BJ (cell line): Measurements from ENCODE around the gene NOTO. TPM values are rescaled to one million over a fixed set of nuclear protein-coding genes. Genes with fewer than 3 reads are reported as not detected.
"Not testable (repeated sequence)": the region's sequence is repeated elsewhere in the genome, so short reads cannot be mapped to it uniquely, and the experiment has no call there.

ENCODE experiments used
- CTCF ChIA-PET: fragments of 350-600 bp; formaldehyde crosslinking; extraction: SDS; loops from one replicate; lab custom pipeline; 2021; ENCODE audit warnings: antibody characterized with exemption, inconsistent platforms; lab: Yijun Ruan, JAX
- POLR2A ChIA-PET: fragments of 300-600 bp; sonication (Branson Sonifier 250); formaldehyde crosslinking; extraction: SDS; loops from one replicate; lab custom pipeline; 2021; ENCODE audit warnings: antibody characterized with exemption; lab: Charles Lee
- DNase-seq: peaks from one replicate; pipeline ENCODE4 v3.0.0-alpha.2; 2011; ENCODE audit warnings: low read depth
- H3K27me3 ChIP-seq: 2 replicates; pipeline ENCODE4 v1.6.0; 2011; ENCODE audit warnings: low read length; ENCODE audit not compliant: control insufficient read depth, insufficient read depth
- H3K36me3 ChIP-seq: 2 replicates; pipeline ENCODE4 v1.5.1; 2011; ENCODE audit warnings: low read length; ENCODE audit not compliant: control insufficient read depth, insufficient read depth
- H3K4me3 ChIP-seq: 2 replicates; pipeline ENCODE4 v1.5.1; 2011; ENCODE audit warnings: low read depth, mild to moderate bottlenecking, control low read depth, low read length
- polyA plus RNA-seq: library from polyadenylated mRNA; depleted of rRNA; stranded (reverse); fragments of >200 nt; gene quantifications from 2 replicates; pipeline ENCODE4 v1.2.3, GENCODE V29; 2011
- TF ChIP-seq, protein P1 (sequence below): IDR thresholded peaks from 2 replicates; pipeline ENCODE4 v1.5.1; 2011; ENCODE audit warnings: low read depth, mild to moderate bottlenecking, control low read depth, inconsistent platforms, low read length, moderate library complexity; ENCODE audit not compliant: insufficient read depth

NOTO gene
- polyA plus RNA-seq, 1 experiment, result not detected

DNA sequence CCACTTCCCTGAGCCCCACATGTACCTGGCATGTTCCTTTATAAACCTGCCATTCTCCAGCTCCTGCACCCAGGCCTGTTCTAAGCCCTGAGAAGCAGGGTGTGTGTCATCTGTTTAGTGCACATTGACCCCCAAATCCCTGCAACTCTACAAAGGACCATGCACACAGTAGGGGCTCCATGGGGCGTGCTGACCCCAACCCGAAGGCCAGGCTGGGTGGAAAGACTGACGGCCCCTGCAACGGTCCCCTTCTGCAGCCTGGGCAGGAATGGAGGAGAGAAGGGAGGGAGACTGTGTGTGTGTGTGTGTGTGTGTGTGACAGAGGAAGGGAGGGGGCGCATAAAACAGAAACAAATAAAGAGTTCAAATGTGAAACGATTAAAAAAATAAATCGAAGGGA is 32.0 kb upstream of the NOTO start:
- H3K36me3 ChIP-seq, POLR2A ChIA-PET, DNase-seq, H3K4me3 ChIP-seq, H3K27me3 ChIP-seq: not testable (repeated sequence)
- CTCF ChIA-PET, result interaction anchor here (1.1 kb wide), 1 partner anchor 277 kb away, joined by 3 read pairs; no protein-coding TSS in a partner anchor

DNA sequence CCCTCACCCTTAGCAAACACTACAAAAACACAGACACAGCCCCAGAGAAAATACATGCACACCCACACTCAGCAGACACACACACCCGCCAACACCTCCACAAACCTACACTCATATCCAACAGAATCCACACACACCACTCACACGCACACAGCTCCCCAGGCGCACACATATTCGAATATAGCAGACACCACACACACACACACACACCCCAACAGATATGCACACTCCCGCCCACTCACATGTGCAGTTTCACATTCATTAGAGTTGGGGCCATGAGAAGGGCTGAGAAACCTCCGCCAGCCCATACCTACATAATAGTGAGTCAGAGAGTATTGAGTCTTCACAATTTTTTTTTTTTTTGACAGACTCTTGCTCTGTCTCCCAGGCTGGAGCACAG is 29.4 kb upstream of the NOTO start:
- ChIA-PET CTCF (interaction anchor here (1.0 to 8.5 kb wide), 3 partner anchors 10 to 280 kb away, joined by 4 to 144 read pairs (median 9); no protein-coding TSS in a partner anchor), POLR2A (no interaction called here)
- Histone ChIP-seq H3K36me3 (no peaks in the 10 kb centered on the region), H3K4me3 (no peak overlapping the region), H3K27me3 (peaks cover 6% of the 10 kb centered on the region)
- TF ChIP-seq, protein P1, sequence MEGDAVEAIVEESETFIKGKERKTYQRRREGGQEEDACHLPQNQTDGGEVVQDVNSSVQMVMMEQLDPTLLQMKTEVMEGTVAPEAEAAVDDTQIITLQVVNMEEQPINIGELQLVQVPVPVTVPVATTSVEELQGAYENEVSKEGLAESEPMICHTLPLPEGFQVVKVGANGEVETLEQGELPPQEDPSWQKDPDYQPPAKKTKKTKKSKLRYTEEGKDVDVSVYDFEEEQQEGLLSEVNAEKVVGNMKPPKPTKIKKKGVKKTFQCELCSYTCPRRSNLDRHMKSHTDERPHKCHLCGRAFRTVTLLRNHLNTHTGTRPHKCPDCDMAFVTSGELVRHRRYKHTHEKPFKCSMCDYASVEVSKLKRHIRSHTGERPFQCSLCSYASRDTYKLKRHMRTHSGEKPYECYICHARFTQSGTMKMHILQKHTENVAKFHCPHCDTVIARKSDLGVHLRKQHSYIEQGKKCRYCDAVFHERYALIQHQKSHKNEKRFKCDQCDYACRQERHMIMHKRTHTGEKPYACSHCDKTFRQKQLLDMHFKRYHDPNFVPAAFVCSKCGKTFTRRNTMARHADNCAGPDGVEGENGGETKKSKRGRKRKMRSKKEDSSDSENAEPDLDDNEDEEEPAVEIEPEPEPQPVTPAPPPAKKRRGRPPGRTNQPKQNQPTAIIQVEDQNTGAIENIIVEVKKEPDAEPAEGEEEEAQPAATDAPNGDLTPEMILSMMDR, result no peak
- no peak for DNase-seq

DNA sequence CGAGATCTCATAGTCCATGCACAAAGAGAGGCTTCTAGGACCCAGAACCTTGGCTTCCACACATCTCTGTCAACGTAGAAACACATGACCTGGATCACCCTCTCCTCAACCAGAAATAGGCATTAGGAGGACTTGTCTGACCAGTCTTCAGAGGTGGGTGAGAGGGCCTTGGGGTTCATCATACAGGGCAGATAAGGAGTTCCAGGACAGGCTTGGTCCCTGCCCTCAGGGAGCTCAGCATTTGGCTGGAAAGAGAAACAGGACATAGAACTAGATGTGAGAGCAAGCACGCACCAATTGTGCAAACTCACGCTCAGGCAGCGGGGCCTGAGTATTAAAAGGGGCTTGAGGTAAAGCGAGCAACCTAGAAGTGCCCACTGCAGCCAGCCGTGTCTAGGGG is 28.6 kb upstream of the NOTO start:
- ChIA-PET POLR2A (no interaction called here), CTCF (interaction anchor here (0.8 to 8.5 kb wide), 4 partner anchors 18 to 287 kb away, joined by 3 to 144 read pairs (median 24); partner anchors contain the start of gene SPR)

DNA sequence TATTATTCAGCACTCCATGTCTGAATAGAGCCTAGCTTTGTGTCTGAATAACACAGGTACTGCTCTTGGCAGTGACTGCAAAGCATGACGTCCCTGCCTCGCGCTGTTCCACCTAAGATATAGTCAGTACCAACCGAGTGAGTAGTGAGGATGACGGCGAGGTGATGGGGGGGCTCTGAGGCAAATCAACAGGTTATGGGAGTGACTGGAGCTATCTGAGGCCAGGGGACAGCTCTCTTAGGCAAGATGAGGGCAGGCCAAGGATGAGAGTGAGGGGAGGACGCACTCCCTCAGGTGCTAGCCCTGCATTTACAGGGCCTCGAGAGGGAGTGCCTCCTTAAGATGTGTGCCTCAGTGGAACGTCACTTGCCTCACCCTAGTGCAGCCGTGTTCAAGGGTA is 28.1 kb upstream of the NOTO start:
- DNase-seq, result no peak
- TF ChIP-seq, protein P1, result no peak
- Histone ChIP-seq H3K36me3 (no peaks in the 10 kb centered on the region), H3K4me3 (no peak overlapping the region), H3K27me3 (peaks cover 9% of the 10 kb centered on the region)
- POLR2A ChIA-PET, result no interaction called here
- CTCF ChIA-PET, result interaction anchor here (0.8 to 8.5 kb wide), 4 partner anchors 18 to 287 kb away, joined by 3 to 144 read pairs (median 24); partner anchors contain the start of gene SPR

More for the DNA sequence above, 28.6 kb upstream of the NOTO start:
- Histone ChIP-seq H3K36me3 (no peaks in the 10 kb centered on the region), H3K4me3 (no peak overlapping the region), H3K27me3 (peaks cover 9% of the 10 kb centered on the region)
- TF ChIP-seq, protein P1, result no peak
- no peak for DNase-seq

DNA sequence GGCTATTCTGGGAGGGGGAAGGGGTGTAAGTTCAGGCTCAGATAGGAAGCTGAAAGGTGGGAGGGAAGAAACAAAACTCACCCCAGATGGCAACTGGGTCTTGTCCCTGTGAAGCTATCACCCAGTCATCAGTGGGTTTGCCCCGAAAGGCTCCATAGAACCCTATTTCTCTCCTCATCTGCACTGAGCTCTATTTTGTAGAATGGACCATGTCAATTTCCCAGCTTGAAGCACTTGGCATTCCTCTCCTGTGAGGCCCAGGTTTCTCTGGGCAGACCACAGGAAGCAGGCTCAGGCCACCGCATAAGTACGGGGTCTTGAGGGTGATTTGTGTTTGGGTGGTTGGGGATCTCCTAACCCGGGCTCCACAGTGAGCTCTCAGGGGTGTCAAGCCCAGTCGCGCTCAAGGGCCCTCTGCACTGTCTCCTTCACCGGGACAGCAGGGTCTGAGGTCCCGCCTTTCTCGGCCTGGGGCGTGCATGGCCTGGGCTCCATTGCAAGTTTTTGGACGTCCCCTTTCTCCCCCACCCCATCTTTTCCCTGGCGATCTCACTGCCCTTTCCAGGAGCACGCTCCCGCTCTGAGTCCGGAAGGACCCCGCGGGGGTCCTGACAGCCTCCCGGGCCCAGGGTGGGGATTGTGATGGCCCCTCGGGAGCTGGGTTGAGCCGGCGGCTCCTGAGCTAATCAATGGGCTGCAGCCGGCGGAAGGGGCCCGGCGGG is 27.3 kb upstream of the NOTO start:
- ChIA-PET POLR2A (no interaction called here), CTCF (interaction anchor here (4.8 to 8.5 kb wide), 2 partner anchors 282 to 288 kb away, joined by 40 to 144 read pairs; partner anchors contain the start of gene SPR)
- DNase-seq, result no peak
- Histone ChIP-seq H3K36me3 (no peaks in the 10 kb centered on the region), H3K4me3 (peak overlapping the region; percentile 10; the same call in 1 of the 2 replicates), H3K27me3 (peaks cover 11% of the 10 kb centered on the region)
- TF ChIP-seq, protein P1, result no peak
